D721Med (cell line): ENCODE measurements around the gene SCNN1A.

Experiments
- DNase-seq: peaks from one replicate; pipeline ENCODE4 v3.0.0; 2011; ENCODE audit warnings: low spot score; ENCODE audit not compliant: insufficient read length
- FAIRE-seq: peaks from 2 replicates; lab custom pipeline; 2011; peaks lifted over from hg19 to GRCh38; lab: Jason Lieb, UNC
- CTCF ChIP-seq: IDR thresholded peaks from 2 replicates; pipeline ENCODE4 v1.5.1; 2012; ENCODE audit warnings: mild to moderate bottlenecking, control low read depth; ENCODE audit not compliant: insufficient read depth; ENCODE audit errors: missing control alignments

The SCNN1A gene

GRCh38 chr12:6375269-6376078 lies at the start of gene SCNN1A:
Gene SCNN1A, minus strand, starts transcription at chr12:6375563. Its CDS starts 780 bp downstream, at chr12:6374783.
- DNase-seq (no peak), FAIRE-seq (no peak)
- no peak for TF ChIP-seq CTCF

DNA sequence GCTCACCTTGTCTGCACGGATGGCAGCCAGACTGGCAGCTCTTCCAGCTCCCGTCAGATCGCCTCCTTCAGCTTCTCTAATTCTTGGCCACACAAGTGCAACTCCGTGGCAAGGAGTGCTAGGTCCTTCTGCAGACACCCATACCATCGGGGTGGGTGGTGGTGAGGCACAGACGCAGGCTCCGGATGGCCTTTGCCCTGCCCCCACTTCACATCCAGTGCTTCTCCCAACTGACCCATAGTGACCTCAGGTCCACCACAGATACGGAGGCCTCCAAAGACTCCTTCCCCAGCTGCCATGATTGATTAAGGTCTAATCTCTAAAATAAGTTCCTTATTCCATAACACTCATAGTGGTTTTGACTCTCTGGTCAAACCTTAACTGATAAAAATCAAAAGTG lies 49.5 kb upstream of the SCNN1A start:
- FAIRE-seq (no peak), DNase-seq (no peak)
- TF ChIP-seq CTCF, result no peak

DNA sequence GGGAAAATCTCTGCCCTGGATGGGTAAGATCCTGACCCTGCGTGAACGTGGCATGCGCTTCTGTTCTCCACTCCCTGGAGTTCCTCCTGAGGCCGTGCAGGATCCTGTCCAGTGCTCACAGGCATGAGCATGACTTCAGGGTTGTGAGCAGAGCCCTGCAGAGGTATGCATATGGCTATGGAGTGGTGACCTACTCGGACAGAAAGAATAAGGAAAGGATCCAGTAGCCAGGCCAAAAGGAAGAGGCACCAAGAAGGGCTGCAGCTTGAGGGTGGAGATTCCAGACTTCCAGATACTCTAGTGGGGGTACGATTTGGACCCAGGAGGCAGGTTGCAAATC lies 48.6 kb upstream of the SCNN1A start:
- no peak for TF ChIP-seq CTCF
- FAIRE-seq (no peak), DNase-seq (no peak)

- DNase-seq, result peak; percentile 70
- TF ChIP-seq CTCF, result peak; percentile 94
- no peak for FAIRE-seq
These were observed 48.1 kb upstream of the SCNN1A start for GRCh38 chr12:6423267-6424007.

- TF ChIP-seq CTCF, result no peak
- no peak for FAIRE-seq
- no peak for DNase-seq
These were observed 45.0 kb upstream of the SCNN1A start for GRCh38 chr12:6420364-6420763.

DNA sequence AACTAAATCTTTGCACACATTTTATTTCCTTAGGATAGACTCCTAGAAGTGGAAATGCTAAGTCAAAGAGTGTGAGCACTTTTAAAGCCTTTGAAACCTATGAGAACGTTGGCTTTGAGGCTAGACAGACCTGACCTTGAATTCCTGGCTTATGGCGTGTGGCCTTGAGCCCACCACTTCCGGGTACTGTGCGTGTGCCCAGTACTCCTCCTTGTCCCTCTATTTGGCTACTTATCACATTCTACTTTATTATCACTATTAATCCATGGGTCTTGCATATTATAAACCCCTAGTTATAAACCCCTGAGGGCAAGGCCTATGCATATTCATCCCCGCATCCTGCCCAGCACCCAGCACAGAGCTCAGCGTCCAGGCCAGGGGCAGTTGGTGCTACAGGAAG lies 43.4 kb upstream of the SCNN1A start:
- TF ChIP-seq CTCF, result no peak

DNA sequence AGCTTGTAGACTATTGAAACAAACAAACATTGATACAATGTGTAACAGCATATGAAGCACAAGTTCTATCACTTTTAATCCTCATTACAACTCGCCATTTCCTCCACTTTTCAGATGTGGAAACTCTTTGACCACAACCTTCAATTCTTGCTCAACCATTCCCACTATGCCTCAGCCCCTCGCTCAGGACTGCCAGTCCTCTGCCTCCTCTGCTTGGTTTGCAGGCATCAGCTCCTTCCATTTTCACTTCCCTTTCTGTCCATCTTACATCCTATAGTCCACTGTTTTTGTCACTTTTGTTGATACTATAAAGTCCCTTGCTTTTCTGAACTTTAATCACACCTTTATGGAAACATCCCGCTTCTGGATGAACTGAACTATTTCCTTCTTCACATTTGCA lies 41.2 kb upstream of the SCNN1A start:
- no peak for TF ChIP-seq CTCF
- no peak for FAIRE-seq

More for the DNA sequence above, 43.4 kb upstream of the SCNN1A start:
- FAIRE-seq (no peak), DNase-seq (no peak)

More for the DNA sequence above, 41.2 kb upstream of the SCNN1A start:
- DNase-seq, result no peak
